HT1080 (cell line): ENCODE measurements around the gene KRT17. TPM values are rescaled to one million over a fixed set of nuclear protein-coding genes. Genes with fewer than 3 reads are reported as not detected.
A peak's percentile ranks its signal among the peaks of the same experiment; 100 is the strongest.

ENCODE experiments used
- DNase-seq: peaks from one replicate; pipeline ENCODE4 v3.0.0-alpha.2; 2015; ENCODE audit warnings: low read depth
- polyA plus RNA-seq, 2 experiments: library from polyadenylated mRNA; depleted of rRNA; stranded (reverse); fragments of >200 nt; gene quantifications; 2 replicates each; pipeline ENCODE4 v1.2.3, GENCODE V29; 2015
- total RNA-seq: library from RNA; depleted of rRNA; stranded (reverse); fragments of >200 nt; shearing (Covaris generic); gene quantifications from 2 replicates; pipeline ENCODE4 v1.2.3, GENCODE V29; 2014; rRNA removed

KRT17 gene
- 0.72 and 1.6 TPM in 2 replicates for total RNA-seq
- 1.9 and 2.4 TPM in 2 replicates for polyA plus RNA-seq (2015; cell fraction: cytosol; rRNA removed)
- 0.49 and 2.1 TPM in 2 replicates for polyA plus RNA-seq (2015; cell fraction: nucleus; rRNA removed)

DNA sequence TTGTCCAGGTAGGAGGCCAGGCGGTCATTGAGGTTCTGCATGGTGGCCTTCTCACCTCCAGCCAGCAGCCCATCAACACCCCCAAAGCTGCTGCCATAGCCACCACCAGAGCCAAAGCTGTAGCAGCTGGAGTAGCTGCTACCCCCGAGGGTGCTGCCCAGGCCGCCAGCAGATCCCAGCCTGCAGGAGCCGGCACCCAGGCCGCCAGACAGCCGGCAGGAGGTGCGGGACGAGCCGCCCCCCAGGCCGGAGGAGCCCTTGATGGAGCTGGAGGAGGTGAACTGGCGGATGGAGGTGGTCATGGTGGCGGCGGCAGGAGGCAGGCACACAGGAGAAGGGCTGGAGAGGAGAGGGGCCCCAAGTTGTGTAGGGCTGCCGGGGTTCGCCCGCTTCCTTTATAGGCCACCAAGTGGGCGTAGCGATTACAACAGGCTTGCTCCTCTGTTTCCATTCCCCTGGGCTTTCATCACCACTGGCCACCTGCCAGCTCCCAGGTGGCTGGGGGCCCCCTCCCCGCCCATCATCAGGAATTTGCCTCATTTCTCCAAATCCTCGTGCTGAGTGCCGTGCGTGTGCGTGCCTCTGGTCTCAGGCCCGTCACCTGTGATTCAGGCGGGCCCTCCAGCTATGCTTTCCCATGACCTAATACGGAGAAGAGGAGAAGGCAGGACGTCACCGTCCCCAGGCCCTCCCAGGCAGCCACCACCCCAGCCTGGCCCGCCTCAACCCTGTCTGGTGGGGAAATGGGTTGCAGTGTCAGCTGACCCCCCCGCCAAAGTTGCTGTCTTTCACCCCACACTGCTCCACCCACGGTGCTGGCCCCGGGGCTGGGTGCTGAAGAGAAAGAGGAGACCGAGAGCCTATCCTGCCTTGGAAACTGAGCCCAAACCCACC lies at the start of gene KRT17:
Gene KRT17, minus strand, starts transcription at position 368 of the 894 bp plus-strand sequence. Its CDS starts 66 bp downstream, at position 302.
- no peak for DNase-seq

DNA sequence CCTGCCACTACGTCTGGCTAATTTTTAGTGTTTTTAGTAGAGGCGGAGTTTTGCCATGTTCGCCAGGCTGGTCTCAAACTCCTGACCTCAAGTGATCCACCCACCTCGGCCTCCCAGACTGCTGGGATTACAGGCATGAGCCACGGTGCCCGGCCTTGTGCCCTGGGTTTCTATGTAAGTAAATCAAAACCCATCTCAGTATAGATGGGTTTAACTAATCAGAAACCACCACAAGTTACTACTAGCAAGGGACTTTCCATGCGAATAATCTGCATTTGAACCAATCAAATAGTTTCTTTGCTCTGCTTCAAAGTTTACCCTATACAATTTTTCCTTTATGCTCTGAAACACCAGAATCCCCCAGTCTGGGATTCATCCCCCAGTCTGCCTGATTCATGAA lies 47.8 kb upstream of the KRT17 start:
- no peak for DNase-seq

DNA sequence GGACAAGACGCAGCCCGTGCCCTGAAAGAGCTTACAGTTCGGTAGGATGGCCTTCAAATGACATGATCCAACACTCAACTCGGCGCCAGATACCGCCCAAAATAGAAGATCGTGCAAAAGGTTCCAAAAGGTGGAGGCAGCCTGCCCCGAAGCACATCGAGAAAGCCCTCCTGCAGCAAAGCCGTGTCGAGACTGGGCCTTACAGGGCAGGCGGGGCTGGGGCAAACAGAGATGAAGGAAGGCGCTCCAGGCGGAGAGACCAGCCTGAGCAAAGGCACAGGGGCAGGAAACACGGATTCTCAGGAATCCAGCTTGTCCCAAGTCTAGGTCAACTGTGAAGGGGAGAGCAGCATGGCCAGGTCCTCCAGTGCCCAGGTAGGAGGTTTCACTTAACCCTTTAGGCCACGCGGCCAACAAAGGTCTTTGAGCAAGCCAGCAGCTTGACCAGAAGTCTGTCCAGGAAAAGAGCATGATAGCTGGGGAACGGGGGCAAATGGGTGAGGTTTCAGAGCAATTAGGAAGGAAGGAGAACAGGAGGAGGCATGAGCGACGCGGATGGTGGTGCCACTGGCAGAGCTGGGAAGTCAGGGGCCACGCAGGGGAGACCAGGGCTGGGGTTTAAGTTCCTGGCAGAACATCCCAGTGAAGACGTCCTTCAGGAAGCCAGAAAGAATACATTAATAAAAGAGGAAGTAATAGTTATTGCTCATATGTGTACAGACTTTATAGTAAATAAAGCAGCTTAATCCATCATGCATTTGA lies 43.1 kb upstream of the KRT17 start:
- DNase-seq: no peak

DNA sequence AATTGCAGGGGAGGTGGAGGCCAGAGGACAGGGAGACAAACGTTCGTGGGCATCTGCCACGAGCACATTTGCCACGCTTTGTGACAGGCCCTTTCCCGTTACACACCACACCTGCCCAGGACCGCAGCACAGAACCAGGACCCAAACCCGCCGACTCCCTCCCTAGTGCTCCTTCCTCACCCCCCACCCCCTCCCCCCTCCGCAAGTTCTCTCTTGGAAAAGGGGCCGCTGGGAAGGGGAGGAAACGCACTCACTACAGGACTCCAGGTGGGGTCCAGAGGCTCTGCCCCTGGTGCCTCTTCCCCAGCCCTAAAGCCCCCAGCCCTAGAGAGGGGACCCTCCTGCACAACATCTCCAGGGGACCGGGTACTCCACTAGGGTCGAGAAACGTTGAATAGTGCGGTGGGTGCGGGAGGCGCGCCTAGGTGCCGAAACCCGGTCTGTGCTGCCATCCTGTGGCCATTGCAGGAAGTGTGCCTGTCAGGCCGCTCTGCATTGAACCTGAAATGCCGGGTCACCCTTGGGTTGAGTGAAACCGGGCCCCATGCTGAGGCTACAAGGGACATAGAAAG lies 42.4 kb upstream of the KRT17 start:
- peak; percentile 63 for DNase-seq

DNA sequence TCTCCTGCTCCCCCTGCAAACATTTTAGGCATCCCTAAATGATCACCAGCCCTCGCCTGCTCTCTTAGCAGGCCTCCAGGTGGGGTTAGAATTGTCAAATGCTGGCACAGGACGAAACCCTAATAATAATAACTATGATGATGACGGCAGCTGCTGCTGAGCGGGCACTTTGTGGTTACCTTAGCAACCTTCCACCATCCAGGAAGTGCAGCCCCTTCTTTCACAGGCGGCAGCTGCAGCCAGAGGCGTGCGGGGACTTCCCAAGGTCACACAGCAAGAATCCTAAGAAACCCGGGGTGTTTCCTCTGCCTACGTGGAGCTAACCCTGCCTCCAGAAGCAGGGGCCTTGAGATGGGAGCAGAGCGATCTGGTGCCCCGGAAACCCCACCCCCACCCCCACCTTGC lies 41.9 kb upstream of the KRT17 start:
- DNase-seq: peak; percentile 61

DNA sequence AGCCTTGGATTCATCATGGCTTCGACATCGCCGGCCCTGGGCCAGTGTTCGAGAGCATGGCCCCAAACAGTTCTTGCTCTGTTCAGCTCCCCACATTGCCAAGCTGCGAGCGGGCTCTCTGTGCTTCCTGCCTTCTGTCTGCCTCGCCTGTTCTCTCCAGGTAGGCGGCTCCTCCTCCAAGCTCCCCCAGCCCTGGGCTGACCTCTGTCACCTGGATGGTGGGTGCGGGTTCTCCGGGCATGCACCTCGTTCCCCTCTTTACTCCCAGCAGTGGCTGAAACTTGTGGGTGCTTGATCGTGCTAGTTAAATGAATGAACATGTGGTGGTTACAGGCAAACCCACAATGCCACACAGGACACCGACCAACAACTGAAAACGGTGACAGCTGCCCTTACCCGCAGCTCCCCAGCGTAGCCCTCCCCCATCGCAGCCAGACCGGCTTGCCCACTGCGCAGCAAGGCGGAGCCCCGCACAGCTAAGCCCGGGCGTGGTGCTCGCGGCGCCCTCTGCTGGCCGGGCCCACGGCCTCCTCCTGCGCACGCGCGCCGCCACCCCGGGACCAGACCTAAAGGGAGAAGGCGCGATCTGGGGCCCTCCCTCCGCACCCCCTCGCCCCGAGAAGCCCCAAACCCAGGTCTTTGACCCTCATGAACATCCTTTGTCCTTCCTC lies 41.3 kb upstream of the KRT17 start:
- peak; percentile 77 for DNase-seq

DNA sequence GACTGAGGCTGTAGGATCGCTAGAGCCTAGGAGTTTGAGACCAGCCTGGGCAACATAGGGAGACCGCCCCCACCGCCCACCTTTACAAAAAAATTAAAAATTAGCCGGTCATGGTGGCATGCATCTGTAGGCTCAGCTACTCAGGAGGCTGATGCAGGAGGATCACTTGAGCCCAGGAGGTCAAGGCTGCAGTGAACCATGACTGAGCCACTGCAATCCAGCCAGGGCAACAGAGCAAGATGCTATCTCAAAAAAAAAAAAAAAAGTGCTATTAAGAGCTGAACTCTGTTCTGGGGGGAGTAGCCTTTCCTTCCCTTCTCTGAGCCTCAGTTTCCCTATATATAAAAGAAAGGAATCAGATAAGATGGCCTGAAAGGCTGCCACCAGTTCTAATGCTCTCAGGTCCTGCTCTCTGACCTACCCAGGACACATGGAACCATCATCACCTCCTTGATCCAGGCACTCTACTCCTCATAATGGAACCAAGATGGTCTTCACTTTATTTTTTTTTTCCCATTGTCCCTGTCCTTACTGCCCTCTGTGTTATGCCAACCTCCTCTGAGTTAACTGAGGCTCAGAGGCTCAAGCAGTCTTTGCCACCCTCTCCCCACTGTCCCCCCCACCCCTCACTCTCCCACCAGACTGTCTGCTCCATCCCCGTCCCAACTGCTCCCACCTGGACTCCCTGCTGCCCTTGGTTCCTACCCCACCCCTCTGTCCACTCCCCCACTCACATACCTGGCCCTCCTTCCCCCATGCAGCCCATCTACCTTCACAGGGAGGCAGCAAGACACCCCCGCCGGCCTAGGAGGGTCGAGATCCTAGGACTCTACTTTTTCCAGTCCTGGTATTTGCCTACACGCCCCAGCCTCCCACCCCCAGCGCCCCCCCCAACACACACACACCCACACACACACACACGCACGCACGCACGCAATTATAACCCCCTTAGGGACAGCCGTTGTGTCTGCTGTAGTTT lies 40.5 kb upstream of the KRT17 start:
- no peak for DNase-seq

DNA sequence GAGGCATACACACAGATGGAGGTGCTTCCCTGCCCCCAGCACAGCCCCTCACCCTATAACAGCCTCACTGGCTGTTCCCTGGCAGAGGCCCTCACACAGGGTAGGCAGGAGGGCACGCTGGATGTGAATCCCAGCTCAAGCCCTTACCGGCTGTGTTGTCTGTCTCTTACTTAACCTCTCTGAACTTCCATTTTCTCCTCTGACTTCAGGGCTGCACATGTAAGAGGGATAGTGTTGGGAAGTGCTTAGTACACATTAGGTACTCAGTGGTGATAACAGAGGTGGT lies 39.7 kb upstream of the KRT17 start:
- no peak for DNase-seq

DNA sequence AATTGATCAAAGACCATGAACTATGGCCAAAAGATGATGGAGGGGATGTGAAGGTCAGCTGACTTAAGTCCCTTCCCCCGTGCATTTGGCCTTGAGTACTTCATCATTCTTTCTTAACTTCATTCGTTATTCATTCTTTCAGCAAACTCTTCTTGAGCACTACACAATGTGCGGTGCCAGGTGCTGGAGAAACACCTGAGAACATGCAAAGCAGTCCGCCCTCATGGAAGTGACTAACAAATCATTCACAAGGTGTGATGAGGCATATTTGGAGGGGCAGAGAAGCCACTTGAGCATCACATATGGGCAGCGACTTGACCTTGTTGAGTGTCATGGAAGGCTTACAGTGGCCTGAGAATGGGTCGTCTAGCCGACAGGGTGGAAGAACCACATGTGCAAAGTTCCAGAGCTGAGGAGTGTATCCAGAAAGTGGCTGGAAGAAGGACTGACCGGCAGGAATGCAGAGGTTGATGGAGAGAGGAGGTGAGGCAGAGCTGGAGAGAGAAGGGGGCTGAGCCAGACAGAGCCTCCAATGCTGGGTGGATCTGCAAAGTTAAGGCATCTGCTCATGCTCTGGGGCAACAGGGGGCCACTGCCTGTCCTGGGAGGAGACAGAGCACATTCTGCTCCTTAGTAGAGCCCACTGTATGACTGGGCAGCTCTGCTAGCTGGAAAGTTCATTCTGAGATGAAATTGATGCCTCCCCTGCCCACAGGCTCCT lies 39.2 kb upstream of the KRT17 start:
- DNase-seq: no peak

DNA sequence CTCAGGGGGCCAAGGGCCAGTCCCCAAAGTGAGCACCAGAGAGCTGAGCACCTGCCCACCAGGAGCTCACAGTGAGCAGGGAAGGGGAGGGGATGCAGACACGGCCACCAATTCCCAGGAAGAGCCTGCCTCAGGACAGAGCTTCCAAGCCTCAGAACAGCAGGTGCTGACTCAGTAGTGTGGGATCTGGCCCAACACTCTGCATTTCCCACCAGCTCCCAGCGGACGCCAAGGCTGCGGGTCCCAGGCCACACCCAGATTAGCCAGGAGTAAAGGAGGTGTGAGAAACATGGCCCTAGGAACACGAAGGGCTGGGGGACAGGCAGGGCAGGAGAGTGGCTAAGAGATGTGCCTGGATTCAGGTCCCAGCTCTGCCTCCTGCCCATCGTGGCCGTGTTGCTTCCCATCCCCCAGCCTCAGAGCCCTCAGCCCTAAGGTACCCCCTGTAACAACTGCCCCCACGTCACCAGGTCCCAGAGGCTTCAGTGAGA lies 35.9 kb upstream of the KRT17 start:
- peak; percentile 45 for DNase-seq

DNA sequence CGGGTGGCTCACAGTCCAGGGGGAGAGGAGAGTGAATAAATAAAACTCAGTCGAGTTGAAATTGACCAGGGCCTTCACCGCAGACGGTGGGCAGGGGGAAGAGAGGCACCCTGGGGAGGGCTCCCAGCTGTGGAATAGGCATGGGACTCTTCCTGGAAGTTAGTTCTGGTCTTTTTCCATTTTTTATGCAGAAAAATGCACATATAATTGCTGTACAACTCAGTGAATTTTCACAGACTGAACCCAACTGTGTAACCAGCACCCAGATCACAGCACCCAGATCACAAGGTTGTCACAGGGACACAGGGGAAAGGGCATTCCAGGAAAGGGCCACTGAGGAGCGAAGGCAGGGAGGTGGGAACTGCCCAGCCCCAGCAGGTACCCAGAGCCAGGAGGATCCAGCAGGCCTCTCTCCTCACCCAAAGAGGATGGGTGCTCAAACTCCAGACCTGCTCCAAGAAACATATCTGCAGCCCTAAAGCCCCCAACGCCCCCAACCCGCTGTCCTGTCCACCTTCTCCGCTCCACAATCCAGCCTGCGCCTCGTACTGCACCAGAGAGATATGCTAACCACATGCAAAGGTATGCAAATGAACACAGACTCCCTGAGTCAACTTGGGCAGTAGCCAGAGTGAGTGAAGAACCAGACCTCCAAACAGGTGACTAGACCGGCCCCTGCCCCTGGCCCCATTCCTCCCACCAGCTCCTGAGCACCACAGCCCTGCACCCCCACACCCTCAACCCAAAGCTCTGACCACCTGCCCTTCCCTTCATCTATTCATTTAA lies 35.2 kb upstream of the KRT17 start:
- no peak for DNase-seq

DNA sequence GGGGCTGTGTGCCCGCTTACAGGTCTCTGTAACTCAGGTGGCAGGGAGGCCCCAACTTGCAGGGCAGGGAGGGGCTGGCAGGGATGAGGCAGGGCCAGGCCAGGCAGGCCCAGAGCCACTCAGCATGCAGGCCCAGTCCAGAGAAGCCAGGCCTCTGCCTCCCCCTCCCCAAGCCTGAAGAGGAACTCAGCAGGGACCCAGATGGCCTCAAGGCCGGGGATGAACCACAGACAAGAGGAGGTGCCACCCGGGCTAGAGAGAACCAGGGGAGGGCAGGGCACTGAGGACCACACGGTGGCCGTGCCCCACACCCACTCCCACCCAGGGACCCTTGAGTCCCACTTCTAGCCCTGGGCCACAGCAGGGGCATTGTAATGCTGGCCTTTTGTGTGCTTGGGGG lies 34.5 kb upstream of the KRT17 start:
- DNase-seq: no peak

DNA sequence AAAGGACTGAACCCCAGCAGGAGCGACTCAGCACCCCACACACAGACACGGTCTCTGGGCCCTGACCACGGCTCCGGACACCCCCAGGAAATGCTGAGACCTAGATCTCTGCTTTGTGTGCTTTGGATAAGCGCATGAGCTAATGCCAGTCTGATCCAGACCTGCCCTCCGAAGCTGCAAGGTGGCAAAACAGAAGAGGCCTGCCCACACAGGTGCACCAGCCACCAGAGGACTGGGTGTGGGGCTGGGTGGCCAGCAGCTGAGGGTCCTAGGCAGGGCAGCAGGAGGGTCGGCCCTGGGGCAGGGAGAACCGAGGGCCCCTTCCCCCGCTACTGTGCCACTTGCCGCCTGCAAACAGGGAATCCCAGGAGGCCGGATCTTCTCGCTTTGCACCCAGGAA lies 33.6 kb upstream of the KRT17 start:
- DNase-seq: no peak

DNA sequence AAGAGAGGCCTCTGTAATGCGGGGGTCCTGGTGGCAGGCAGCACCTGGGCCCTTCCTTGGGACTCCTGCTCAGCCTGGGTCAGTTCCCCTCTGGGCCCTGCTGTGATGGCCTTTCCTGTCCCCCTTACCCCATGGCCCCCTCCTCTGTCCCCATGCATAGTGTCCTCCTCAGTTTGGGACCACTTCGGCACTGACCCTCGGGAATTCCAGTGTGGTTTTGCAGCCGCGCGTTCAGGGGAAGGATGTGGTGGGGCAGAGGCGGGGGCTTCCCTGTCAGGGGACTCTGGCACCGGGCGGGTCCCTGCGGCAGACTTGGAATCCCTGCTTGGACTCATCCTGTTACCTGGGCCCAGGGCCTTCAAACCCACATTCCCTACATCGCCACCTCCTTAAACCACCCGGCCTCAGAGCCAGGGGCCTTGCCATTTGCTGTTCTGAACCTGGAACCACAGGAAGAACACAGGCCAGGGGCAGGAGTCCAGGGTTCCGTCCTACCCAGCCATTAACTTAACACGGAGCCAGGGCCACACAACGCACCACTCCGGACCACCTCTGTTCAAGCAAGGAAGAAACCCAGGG lies 32.9 kb upstream of the KRT17 start:
- no peak for DNase-seq

DNA sequence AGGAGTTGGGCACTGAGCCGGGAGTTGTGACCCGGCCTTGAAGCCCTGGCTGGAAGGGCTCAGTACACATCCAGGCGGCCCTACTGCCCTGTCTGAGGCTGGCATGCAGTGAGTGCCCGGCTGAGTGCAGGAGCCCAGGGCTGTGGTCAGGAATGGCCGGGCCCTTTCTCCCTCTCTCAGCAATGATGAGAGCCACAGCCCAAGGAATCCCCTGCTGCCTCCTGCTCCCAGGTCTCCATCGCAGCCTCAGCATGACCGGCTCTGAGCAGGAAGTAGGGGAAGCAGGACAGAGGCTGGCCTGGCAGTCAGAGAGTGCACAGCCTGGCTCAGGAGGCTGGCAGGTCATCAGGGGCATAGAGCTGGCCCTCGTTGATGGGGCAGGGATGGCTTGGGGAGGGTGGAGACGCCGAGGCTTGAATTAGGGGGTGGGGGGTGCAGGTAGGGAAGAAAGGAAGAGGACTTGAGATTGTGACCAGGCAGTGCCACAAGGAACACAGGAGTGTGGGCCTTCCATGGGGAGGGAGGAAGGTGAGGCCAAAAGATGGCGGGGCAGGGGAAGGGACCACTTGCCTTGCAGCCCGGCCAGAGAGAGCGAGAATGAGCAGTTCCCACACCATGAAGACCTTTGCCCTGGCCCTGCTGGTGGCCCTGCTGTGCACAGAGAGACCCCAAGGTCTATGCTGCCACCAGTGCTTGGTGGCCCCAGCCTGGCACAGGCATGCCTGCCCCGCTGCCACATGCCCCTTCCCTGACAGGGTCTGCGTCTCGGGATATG lies 32.1 kb upstream of the KRT17 start:
- no peak for DNase-seq

DNA sequence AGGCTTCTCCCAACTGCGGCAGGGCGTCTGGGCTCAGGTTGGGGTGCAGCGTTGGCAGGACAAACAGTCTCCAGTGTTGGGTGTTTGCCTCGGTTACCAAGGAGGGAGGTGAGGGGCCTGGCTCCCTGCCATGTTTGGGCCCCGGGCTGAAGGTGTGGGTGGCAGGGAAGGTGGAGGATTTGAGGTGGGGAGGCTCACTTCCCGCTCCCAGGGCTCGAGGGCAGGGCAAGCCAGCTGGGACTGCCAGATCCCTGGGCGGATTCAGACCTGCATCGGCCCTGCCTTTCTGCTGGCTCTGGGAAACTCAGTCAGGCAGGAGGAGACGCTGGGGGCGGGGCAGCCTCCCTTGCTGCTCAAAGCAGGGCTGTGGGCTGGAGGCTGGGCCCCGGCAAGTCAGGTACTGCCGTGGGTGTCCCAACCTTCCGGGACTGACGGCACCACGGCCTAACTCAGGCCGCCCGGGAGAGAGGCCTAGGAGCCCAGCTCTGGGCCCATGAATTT lies 31.3 kb upstream of the KRT17 start:
- no peak for DNase-seq
